DOHH2 (cell line): ENCODE data around the gene TMEM88.

Experiments
- H3F3A ChIP-seq: fragments of 200-600 bp; sonication (generic), shearing (Covaris generic); 2 replicates; pipeline ENCODE4 v1.6.0; 2016; ENCODE audit warnings: antibody characterized with exemption, mild to moderate bottlenecking; ENCODE audit not compliant: control insufficient read depth, insufficient read depth
- H3K27ac ChIP-seq: fragments of 200-600 bp; sonication (generic); 2 replicates; pipeline ENCODE4 v1.5.1; 2014; ENCODE audit warnings: low read depth, mild to moderate bottlenecking, low read length, moderate library complexity
- H3K27me3 ChIP-seq: fragments of 200-600 bp; sonication (generic); 2 replicates; pipeline ENCODE4 v1.6.1; 2014; ENCODE audit warnings: mild to moderate bottlenecking, low read length, mixed read lengths; ENCODE audit not compliant: control insufficient read depth
- H3K36me3 ChIP-seq: fragments of 200-600 bp; sonication (generic); 2 replicates; pipeline ENCODE4 v1.6.1; 2014; ENCODE audit warnings: mild to moderate bottlenecking, low read length, moderate library complexity, mixed read lengths; ENCODE audit not compliant: control insufficient read depth
- H3K4me1 ChIP-seq: fragments of 200-600 bp; sonication (generic); 2 replicates; pipeline ENCODE4 v1.6.1; 2014; ENCODE audit warnings: mild to moderate bottlenecking, low read length, mixed read lengths; ENCODE audit not compliant: control insufficient read depth
- H3K4me2 ChIP-seq: fragments of 200-600 bp; sonication (generic); 2 replicates; pipeline ENCODE4 v1.6.0; 2014; ENCODE audit warnings: mild to moderate bottlenecking, low read length, moderate library complexity
- H3K4me3 ChIP-seq: fragments of 200-600 bp; sonication (generic); 2 replicates; pipeline ENCODE4 v1.5.1; 2014; ENCODE audit warnings: mild to moderate bottlenecking, low read length, mixed read lengths
- H3K79me2 ChIP-seq: fragments of 200-600 bp; sonication (generic); 2 replicates; pipeline ENCODE4 v1.6.1; 2014; ENCODE audit warnings: mild to moderate bottlenecking, low read length, mixed read lengths; ENCODE audit not compliant: control insufficient read depth
- H3K9me2 ChIP-seq: fragments of 200-600 bp; sonication (generic); replicated peaks from 2 replicates; pipeline ENCODE4 v1.6.1; 2014; ENCODE audit warnings: mild to moderate bottlenecking, low read length, mixed read lengths; ENCODE audit not compliant: control insufficient read depth
- H3K9me3 ChIP-seq: fragments of 200-600 bp; sonication (generic); 2 replicates; pipeline ENCODE4 v1.6.1; 2014; ENCODE audit warnings: antibody characterized with exemption, low read length, mixed read lengths; ENCODE audit not compliant: control insufficient read depth, insufficient read depth
- H4K20me1 ChIP-seq: fragments of 200-600 bp; sonication (generic); 2 replicates; pipeline ENCODE4 v1.6.0; 2014; ENCODE audit warnings: low read depth, mild to moderate bottlenecking, antibody characterized with exemption, low read length, moderate library complexity; ENCODE audit not compliant: control insufficient read depth, insufficient read depth
- CTCF ChIP-seq: fragments of 200-600 bp; sonication (generic); IDR thresholded peaks from one replicate; pipeline ENCODE4 v1.5.1; 2014; ENCODE audit warnings: antibody characterized with exemption, mild to moderate bottlenecking, low read depth, low read length; ENCODE audit not compliant: poor library complexity, severe bottlenecking
- EZH2phosphoT487 ChIP-seq: fragments of 200-600 bp; sonication (generic); IDR thresholded peaks from 2 replicates; pipeline ENCODE4 v1.6.1; 2017; ENCODE audit warnings: borderline replicate concordance, mild to moderate bottlenecking, antibody characterized with exemption, low read length, moderate library complexity, mixed read lengths

Gene TMEM88

GRCh38 chr17:7849751-7850504, 4.9 kb upstream of the TMEM88 start:
- H3K9me3 ChIP-seq, result no peaks in the 10 kb centered on the region
- no peak for TF ChIP-seq EZH2phosphoT487
- TF ChIP-seq CTCF, result no peak
- H3K79me2 ChIP-seq, result peaks cover 41% of the 10 kb centered on the region
- peaks cover 28% of the 10 kb centered on the region for H3F3A ChIP-seq
- H3K27ac ChIP-seq, result 0 out of 2 replicates have a peak overlapping the region, but pooled peaks have one; percentile 27
- H3K27me3 ChIP-seq, result no peaks in the 10 kb centered on the region
- H3K4me2 ChIP-seq, result peak overlapping the region; percentile 76
- H3K36me3 ChIP-seq, result peaks cover 82% of the 10 kb centered on the region
- H3K9me2 ChIP-seq, result no peaks in the 10 kb centered on the region
- H3K4me1 ChIP-seq, result peaks cover 31% of the 10 kb centered on the region
- no peak overlapping the region for H3K4me3 ChIP-seq
- H4K20me1 ChIP-seq, result peaks cover 13% of the 10 kb centered on the region; the same call in 1 of the 2 replicates

- TF ChIP-seq CTCF (no peak), EZH2phosphoT487 (no peak)
- H3K4me2 ChIP-seq, result peak overlapping the region; percentile 76
- peaks cover 40% of the 10 kb centered on the region for H3K79me2 ChIP-seq
- no peaks in the 10 kb centered on the region for H3K9me2 ChIP-seq
- no peaks in the 10 kb centered on the region for H3K9me3 ChIP-seq
- H4K20me1 ChIP-seq, result peaks cover 7% of the 10 kb centered on the region; the same call in 1 of the 2 replicates
- peaks cover 82% of the 10 kb centered on the region for H3K36me3 ChIP-seq
- H3K27ac ChIP-seq, result peak overlapping the region; percentile 27
- H3K27me3 ChIP-seq, result no peaks in the 10 kb centered on the region
- H3K4me3 ChIP-seq, result peak overlapping the region; percentile 68
- peaks cover 31% of the 10 kb centered on the region for H3K4me1 ChIP-seq
- H3F3A ChIP-seq, result peaks cover 31% of the 10 kb centered on the region
Measured at GRCh38 chr17:7850701-7851437, 4.0 kb upstream of the TMEM88 start.

DNA sequence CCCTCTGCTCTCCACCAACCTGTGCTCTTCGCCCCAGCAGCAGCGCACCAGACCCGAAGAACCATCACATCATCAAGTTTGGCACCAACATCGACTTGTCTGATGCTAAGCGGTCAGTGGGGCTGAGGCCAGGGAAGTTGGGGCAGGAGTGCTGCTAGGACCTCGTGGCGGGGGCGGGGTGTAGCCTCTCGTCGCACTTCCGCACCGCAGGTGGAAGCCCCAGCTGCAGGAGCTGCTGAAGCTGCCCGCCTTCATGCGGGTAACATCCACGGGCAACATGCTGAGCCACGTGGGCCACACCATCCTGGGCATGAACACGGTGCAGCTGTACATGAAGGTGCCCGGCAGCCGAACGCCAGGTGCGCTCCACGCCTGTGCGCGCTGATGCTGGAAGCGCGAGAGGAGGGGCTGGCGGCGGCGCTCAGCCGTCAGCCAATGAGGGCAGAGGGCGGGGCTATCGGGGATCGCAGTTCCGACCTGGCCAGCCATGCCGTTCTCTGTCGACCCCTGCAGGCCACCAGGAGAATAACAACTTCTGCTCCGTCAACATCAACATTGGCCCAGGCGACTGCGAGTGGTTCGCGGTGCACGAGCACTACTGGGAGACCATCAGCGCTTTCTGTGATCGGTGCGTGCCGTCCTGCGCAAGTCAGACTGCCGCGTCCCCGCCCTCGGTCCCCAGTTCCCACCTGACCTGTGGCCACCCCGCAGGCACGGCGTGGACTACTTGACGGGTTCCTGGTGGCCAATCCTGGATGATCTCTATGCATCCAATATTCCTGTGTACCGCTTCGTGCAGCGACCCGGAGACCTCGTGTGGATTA, 3.2 kb upstream of the TMEM88 start:
- H3K79me2 ChIP-seq, result peaks cover 41% of the 10 kb centered on the region
- H3K9me3 ChIP-seq, result no peaks in the 10 kb centered on the region
- H3K27ac ChIP-seq, result peak overlapping the region; percentile 27
- H3K4me1 ChIP-seq, result peaks cover 37% of the 10 kb centered on the region
- peaks cover 7% of the 10 kb centered on the region; the same call in 1 of the 2 replicates for H4K20me1 ChIP-seq
- peaks cover 82% of the 10 kb centered on the region for H3K36me3 ChIP-seq
- peak overlapping the region; percentile 76 for H3K4me2 ChIP-seq
- H3F3A ChIP-seq, result peaks cover 34% of the 10 kb centered on the region
- peak; percentile 91 for TF ChIP-seq CTCF
- TF ChIP-seq EZH2phosphoT487, result no peak
- peak overlapping the region; percentile 68 for H3K4me3 ChIP-seq
- no peaks in the 10 kb centered on the region for H3K27me3 ChIP-seq
- no peaks in the 10 kb centered on the region for H3K9me2 ChIP-seq
